GM23338 (cell line): ENCODE results near the gene TCF20. TPM values are rescaled to one million over a fixed set of nuclear protein-coding genes. Genes with fewer than 3 reads are reported as not detected.

Source experiments
- ATAC-seq: fragments of 200-7000 bp; cut with Tn5 transposase; 3 replicates; pipeline ENCODE4 v1.9.1; 2020
- DNase-seq: peaks from one replicate; pipeline ENCODE4 v3.0.0-alpha.2; 2015; ENCODE audit warnings: low spot score
- H2AFZ ChIP-seq: fragments of 200-600 bp; sonication (generic); 2 replicates; pipeline ENCODE4 v1.8.0; 2016; ENCODE audit warnings: antibody characterized with exemption, mild to moderate bottlenecking, moderate library complexity
- H3F3A ChIP-seq: fragments of 200-600 bp; sonication (generic); replicated peaks from 2 replicates; pipeline ENCODE4 v1.8.0; 2017; ENCODE audit warnings: antibody characterized with exemption, mixed run types, low read depth
- H3K27ac ChIP-seq: fragments of 200-600 bp; sonication (generic); 2 replicates; pipeline ENCODE4 v1.6.1; 2016; ENCODE audit warnings: low read depth
- H3K27me3 ChIP-seq: fragments of 200-600 bp; sonication (generic); 2 replicates; pipeline ENCODE4 v1.8.0; 2016; ENCODE audit warnings: mild to moderate bottlenecking, mixed run types, moderate library complexity; ENCODE audit not compliant: insufficient read depth
- H3K36me3 ChIP-seq: fragments of 200-600 bp; sonication (generic); 2 replicates; pipeline ENCODE4 v1.8.0; 2016; ENCODE audit warnings: mild to moderate bottlenecking; ENCODE audit not compliant: insufficient read depth
- H3K4me1 ChIP-seq: fragments of 200-600 bp; sonication (generic); 2 replicates; pipeline ENCODE4 v1.8.0; 2016; ENCODE audit warnings: mild to moderate bottlenecking, moderate library complexity; ENCODE audit not compliant: insufficient read depth
- H3K4me2 ChIP-seq: fragments of 200-600 bp; sonication (generic); 2 replicates; pipeline ENCODE4 v1.7.1; 2017; ENCODE audit warnings: mixed run types
- H3K4me3 ChIP-seq: fragments of 200-600 bp; sonication (generic); 2 replicates; pipeline ENCODE4 v1.6.1; 2016; ENCODE audit warnings: mixed run types
- H3K79me2 ChIP-seq: fragments of 200-600 bp; sonication (generic); replicated peaks from 2 replicates; pipeline ENCODE4 v1.8.0; 2017; ENCODE audit warnings: mild to moderate bottlenecking; ENCODE audit not compliant: insufficient read depth
- H3K9me2 ChIP-seq: fragments of 200-600 bp; sonication (generic); 2 replicates; pipeline ENCODE4 v1.8.0; 2017; ENCODE audit not compliant: insufficient read depth
- H4K20me1 ChIP-seq: fragments of 200-600 bp; sonication (generic); replicated peaks from 2 replicates; pipeline ENCODE4 v1.8.0; 2017; ENCODE audit warnings: mild to moderate bottlenecking; ENCODE audit not compliant: insufficient read depth
- H3K27ac Mint-ChIP-seq: 2 replicates; pipeline ENCODE4 v1.8.0; 2020; ENCODE audit warnings: inconsistent platforms, mild to moderate bottlenecking, moderate library complexity, mixed read lengths
- H3K27me3 Mint-ChIP-seq: 3 replicates; pipeline ENCODE4 v1.8.0; 2022; ENCODE audit warnings: low read depth, mild to moderate bottlenecking, moderate library complexity, mixed read lengths, inconsistent platforms; ENCODE audit not compliant: insufficient read depth, poor library complexity
- H3K36me3 Mint-ChIP-seq: 3 replicates; pipeline ENCODE4 v1.8.0; 2021; ENCODE audit warnings: low read depth, mild to moderate bottlenecking, inconsistent platforms, moderate library complexity, mixed read lengths
- H3K4me1 Mint-ChIP-seq: 3 replicates; pipeline ENCODE4 v1.8.0; 2020; ENCODE audit warnings: mild to moderate bottlenecking, inconsistent platforms, mixed read lengths
- H3K4me3 Mint-ChIP-seq: 3 replicates; pipeline ENCODE4 v1.8.0; 2021; ENCODE audit warnings: moderate library complexity, mild to moderate bottlenecking, inconsistent platforms, mixed read lengths
- H3K9me3 Mint-ChIP-seq: 3 replicates; pipeline ENCODE4 v1.8.0; 2020; ENCODE audit warnings: moderate library complexity, mild to moderate bottlenecking, inconsistent platforms, mixed read lengths
- CREB1 ChIP-seq: fragments of 250-450 bp; sonication (Bioruptor Pico); IDR thresholded peaks from 2 replicates; pipeline ENCODE4 v1.5.0; 2020; ENCODE audit warnings: low read depth, mild to moderate bottlenecking, moderate library complexity
- EZH2 ChIP-seq: fragments of 200-600 bp; sonication (generic); IDR thresholded peaks from one replicate; pipeline ENCODE4 v1.8.0; 2017; ENCODE audit warnings: antibody characterized with exemption, mild to moderate bottlenecking, low read depth; ENCODE audit not compliant: unreplicated experiment
- EZH2phosphoT487 ChIP-seq: fragments of 200-600 bp; sonication (generic); IDR thresholded peaks from one replicate; pipeline ENCODE4 v1.8.1; 2018; ENCODE audit warnings: antibody characterized with exemption; ENCODE audit not compliant: unreplicated experiment
- JUNB ChIP-seq: IDR thresholded peaks from one replicate; pipeline ENCODE4 v1.6.1; 2016; ENCODE audit warnings: antibody characterized with exemption; ENCODE audit not compliant: unreplicated experiment
- NANOG ChIP-seq: IDR thresholded peaks from 2 replicates; pipeline ENCODE4 v1.6.1; 2016; ENCODE audit warnings: antibody characterized with exemption, borderline replicate concordance
- POLR2AphosphoS5 ChIP-seq: IDR thresholded peaks from 2 replicates; pipeline ENCODE4 v1.6.1; 2016; ENCODE audit warnings: antibody characterized with exemption, low read depth
- STAT1 ChIP-seq: IDR thresholded peaks from one replicate; pipeline ENCODE4 v1.6.1; 2016; ENCODE audit warnings: antibody characterized with exemption; ENCODE audit not compliant: unreplicated experiment
- ZNF114 ChIP-seq: fragments of 250-450 bp; sonication (Bioruptor Pico); IDR thresholded peaks from 2 replicates; pipeline ENCODE4 v1.5.0; 2020; ENCODE audit warnings: mild to moderate bottlenecking, moderate library complexity
- ZNF331 ChIP-seq: fragments of 250-450 bp; sonication (Bioruptor Pico); IDR thresholded peaks from 2 replicates; pipeline ENCODE4 v1.5.0; 2020; ENCODE audit warnings: low read depth, mild to moderate bottlenecking, moderate library complexity
- polyA plus RNA-seq: library from polyadenylated mRNA; unstranded; fragments of >200 nt; fragmentation: Nextera tagmentation; extraction: Ambion mirVana; gene quantifications from 2 replicates; pipeline ENCODE4 v1.2.1, GENCODE V29; 2016
- total RNA-seq: library from RNA; depleted of rRNA; stranded (reverse); fragments of >200 nt; shearing (Covaris generic); gene quantifications from 2 replicates; pipeline ENCODE4 v1.2.3, GENCODE V29; 2014
- TF ChIP-seq, protein P1 (sequence below): fragments of 250-450 bp; sonication (Bioruptor Pico); IDR thresholded peaks from 2 replicates; pipeline ENCODE4 v1.5.0; 2020; ENCODE audit warnings: mild to moderate bottlenecking, moderate library complexity
- TF ChIP-seq, protein P2 (sequence below): IDR thresholded peaks from 2 replicates; pipeline ENCODE4 v1.6.1; 2016; ENCODE audit warnings: antibody characterized with exemption
- TF ChIP-seq, protein P3 (sequence below): IDR thresholded peaks from one replicate; pipeline ENCODE4 v1.6.1; 2018; ENCODE audit warnings: antibody characterized with exemption; ENCODE audit not compliant: unreplicated experiment
- TF ChIP-seq, protein P4 (sequence below), 2 experiments: fragments of 200-600 bp in 1 of 2; sonication (generic) in 1 of 2; conservative IDR thresholded peaks; 2 replicates each; pipeline versions ENCODE4 v1.5.1 to v1.6.1; 2016 to 2017; ENCODE audit warnings: antibody characterized with exemption in 2 of 2, low read depth in 2 of 2, mild to moderate bottlenecking in 2 of 2, moderate library complexity in 1 of 2

Gene TCF20
- total and polyA plus RNA-seq, 2 experiments from 2014 or later: 6.4 to 68.7 TPM

DNA sequence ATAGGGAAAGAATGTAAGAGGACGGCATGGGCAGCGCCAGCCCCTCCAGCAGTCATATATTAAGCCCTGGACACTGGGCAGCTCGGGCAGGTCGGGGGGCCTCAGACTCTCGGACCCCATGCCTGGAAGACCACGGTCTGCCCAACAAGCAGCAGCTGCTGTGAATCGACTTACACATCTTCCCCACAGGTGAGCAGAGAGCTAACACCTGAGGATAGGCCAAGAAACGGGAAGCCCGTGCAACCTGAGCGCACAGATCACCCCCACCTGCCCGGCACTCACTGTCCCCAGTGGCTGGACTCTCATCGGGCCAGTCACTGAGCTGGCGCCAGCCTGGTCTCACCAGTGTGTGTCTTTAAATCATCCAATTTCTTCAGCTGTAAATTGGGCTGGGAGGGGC is 4.7 kb upstream of the TCF20 start:
- Histone ChIP-seq H3K4me1 (peaks cover 22% of the 10 kb centered on the region), H4K20me1 (no peaks in the 10 kb centered on the region; the same call in 1 of the 2 replicates), H3K79me2 (no peaks in the 10 kb centered on the region), H2AFZ (no peak overlapping the region), H3F3A (0 out of 2 replicates have a peak, but pooled peaks cover 14% of the 10 kb centered on the region), H3K4me2 (no peak overlapping the region), H3K9me2 (no peaks in the 10 kb centered on the region), H3K4me3 (no peak overlapping the region), H3K36me3 (no peaks in the 10 kb centered on the region), H3K27me3 (peaks cover 6% of the 10 kb centered on the region; the same call in 1 of the 2 replicates), H3K27ac (no peak overlapping the region)
- Mint-ChIP-seq H3K36me3 (no peaks in the 10 kb centered on the region), H3K27ac (no peak overlapping the region), H3K4me1 (peaks cover 39% of the 10 kb centered on the region), H3K9me3 (no peaks in the 10 kb centered on the region; the same call in 2 of the 3 replicates), H3K4me3 (no peak overlapping the region), H3K27me3 (peaks cover 38% of the 10 kb centered on the region)
- ATAC-seq (no peak), DNase-seq (no peak)
- TF ChIP-seq ZNF114 (CRISPR knock-in tag) (no peak), POLR2AphosphoS5 (no peak), STAT1 (no peak), EZH2phosphoT487 (no peak), JUNB (no peak), ZNF331 (CRISPR knock-in tag) (no peak), CREB1 (CRISPR knock-in tag) (no peak), NANOG (no peak), EZH2 (no peak)
- TF ChIP-seq, protein P1, sequence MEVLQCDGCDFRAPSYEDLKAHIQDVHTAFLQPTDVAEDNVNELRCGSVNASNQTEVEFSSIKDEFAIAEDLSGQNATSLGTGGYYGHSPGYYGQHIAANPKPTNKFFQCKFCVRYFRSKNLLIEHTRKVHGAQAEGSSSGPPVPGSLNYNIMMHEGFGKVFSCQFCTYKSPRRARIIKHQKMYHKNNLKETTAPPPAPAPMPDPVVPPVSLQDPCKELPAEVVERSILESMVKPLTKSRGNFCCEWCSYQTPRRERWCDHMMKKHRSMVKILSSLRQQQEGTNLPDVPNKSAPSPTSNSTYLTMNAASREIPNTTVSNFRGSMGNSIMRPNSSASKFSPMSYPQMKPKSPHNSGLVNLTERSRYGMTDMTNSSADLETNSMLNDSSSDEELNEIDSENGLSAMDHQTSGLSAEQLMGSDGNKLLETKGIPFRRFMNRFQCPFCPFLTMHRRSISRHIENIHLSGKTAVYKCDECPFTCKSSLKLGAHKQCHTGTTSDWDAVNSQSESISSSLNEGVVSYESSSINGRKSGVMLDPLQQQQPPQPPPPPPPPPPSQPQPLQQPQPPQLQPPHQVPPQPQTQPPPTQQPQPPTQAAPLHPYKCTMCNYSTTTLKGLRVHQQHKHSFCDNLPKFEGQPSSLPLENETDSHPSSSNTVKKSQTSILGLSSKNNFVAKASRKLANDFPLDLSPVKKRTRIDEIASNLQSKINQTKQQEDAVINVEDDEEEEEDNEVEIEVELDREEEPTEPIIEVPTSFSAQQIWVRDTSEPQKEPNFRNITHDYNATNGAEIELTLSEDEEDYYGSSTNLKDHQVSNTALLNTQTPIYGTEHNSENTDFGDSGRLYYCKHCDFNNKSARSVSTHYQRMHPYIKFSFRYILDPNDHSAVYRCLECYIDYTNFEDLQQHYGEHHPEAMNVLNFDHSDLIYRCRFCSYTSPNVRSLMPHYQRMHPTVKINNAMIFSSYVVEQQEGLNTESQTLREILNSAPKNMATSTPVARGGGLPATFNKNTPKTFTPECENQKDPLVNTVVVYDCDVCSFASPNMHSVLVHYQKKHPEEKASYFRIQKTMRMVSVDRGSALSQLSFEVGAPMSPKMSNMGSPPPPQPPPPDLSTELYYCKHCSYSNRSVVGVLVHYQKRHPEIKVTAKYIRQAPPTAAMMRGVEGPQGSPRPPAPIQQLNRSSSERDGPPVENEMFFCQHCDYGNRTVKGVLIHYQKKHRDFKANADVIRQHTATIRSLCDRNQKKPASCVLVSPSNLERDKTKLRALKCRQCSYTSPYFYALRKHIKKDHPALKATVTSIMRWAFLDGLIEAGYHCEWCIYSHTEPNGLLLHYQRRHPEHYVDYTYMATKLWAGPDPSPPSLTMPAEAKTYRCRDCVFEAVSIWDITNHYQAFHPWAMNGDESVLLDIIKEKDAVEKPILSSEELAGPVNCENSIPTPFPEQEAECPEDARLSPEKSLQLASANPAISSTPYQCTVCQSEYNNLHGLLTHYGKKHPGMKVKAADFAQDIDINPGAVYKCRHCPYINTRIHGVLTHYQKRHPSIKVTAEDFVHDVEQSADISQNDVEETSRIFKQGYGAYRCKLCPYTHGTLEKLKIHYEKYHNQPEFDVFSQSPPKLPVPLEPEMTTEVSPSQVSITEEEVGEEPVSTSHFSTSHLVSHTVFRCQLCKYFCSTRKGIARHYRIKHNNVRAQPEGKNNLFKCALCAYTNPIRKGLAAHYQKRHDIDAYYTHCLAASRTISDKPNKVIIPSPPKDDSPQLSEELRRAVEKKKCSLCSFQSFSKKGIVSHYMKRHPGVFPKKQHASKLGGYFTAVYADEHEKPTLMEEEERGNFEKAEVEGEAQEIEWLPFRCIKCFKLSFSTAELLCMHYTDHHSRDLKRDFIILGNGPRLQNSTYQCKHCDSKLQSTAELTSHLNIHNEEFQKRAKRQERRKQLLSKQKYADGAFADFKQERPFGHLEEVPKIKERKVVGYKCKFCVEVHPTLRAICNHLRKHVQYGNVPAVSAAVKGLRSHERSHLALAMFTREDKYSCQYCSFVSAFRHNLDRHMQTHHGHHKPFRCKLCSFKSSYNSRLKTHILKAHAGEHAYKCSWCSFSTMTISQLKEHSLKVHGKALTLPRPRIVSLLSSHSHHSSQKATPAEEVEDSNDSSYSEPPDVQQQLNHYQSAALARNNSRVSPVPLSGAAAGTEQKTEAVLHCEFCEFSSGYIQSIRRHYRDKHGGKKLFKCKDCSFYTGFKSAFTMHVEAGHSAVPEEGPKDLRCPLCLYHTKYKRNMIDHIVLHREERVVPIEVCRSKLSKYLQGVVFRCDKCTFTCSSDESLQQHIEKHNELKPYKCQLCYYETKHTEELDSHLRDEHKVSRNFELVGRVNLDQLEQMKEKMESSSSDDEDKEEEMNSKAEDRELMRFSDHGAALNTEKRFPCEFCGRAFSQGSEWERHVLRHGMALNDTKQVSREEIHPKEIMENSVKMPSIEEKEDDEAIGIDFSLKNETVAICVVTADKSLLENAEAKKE (CRISPR knock-in tag): no peak
- TF ChIP-seq, protein P2, sequence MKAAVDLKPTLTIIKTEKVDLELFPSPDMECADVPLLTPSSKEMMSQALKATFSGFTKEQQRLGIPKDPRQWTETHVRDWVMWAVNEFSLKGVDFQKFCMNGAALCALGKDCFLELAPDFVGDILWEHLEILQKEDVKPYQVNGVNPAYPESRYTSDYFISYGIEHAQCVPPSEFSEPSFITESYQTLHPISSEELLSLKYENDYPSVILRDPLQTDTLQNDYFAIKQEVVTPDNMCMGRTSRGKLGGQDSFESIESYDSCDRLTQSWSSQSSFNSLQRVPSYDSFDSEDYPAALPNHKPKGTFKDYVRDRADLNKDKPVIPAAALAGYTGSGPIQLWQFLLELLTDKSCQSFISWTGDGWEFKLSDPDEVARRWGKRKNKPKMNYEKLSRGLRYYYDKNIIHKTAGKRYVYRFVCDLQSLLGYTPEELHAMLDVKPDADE: no peak
- TF ChIP-seq, protein P3, sequence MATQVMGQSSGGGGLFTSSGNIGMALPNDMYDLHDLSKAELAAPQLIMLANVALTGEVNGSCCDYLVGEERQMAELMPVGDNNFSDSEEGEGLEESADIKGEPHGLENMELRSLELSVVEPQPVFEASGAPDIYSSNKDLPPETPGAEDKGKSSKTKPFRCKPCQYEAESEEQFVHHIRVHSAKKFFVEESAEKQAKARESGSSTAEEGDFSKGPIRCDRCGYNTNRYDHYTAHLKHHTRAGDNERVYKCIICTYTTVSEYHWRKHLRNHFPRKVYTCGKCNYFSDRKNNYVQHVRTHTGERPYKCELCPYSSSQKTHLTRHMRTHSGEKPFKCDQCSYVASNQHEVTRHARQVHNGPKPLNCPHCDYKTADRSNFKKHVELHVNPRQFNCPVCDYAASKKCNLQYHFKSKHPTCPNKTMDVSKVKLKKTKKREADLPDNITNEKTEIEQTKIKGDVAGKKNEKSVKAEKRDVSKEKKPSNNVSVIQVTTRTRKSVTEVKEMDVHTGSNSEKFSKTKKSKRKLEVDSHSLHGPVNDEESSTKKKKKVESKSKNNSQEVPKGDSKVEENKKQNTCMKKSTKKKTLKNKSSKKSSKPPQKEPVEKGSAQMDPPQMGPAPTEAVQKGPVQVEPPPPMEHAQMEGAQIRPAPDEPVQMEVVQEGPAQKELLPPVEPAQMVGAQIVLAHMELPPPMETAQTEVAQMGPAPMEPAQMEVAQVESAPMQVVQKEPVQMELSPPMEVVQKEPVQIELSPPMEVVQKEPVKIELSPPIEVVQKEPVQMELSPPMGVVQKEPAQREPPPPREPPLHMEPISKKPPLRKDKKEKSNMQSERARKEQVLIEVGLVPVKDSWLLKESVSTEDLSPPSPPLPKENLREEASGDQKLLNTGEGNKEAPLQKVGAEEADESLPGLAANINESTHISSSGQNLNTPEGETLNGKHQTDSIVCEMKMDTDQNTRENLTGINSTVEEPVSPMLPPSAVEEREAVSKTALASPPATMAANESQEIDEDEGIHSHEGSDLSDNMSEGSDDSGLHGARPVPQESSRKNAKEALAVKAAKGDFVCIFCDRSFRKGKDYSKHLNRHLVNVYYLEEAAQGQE: no peak
- TF ChIP-seq, protein P4, sequence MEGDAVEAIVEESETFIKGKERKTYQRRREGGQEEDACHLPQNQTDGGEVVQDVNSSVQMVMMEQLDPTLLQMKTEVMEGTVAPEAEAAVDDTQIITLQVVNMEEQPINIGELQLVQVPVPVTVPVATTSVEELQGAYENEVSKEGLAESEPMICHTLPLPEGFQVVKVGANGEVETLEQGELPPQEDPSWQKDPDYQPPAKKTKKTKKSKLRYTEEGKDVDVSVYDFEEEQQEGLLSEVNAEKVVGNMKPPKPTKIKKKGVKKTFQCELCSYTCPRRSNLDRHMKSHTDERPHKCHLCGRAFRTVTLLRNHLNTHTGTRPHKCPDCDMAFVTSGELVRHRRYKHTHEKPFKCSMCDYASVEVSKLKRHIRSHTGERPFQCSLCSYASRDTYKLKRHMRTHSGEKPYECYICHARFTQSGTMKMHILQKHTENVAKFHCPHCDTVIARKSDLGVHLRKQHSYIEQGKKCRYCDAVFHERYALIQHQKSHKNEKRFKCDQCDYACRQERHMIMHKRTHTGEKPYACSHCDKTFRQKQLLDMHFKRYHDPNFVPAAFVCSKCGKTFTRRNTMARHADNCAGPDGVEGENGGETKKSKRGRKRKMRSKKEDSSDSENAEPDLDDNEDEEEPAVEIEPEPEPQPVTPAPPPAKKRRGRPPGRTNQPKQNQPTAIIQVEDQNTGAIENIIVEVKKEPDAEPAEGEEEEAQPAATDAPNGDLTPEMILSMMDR (conservative IDR thresholded peaks at IDR 0.05; ENCODE audit: low read depth in 2 of 2): no peak
